Measurements from ENCODE around the gene TAF11L2.
"Not testable (repeated sequence)": the region's sequence is repeated elsewhere in the genome, so short reads cannot be mapped to it uniquely, and the experiment has no call there.

TAF11L2 gene

DNA sequence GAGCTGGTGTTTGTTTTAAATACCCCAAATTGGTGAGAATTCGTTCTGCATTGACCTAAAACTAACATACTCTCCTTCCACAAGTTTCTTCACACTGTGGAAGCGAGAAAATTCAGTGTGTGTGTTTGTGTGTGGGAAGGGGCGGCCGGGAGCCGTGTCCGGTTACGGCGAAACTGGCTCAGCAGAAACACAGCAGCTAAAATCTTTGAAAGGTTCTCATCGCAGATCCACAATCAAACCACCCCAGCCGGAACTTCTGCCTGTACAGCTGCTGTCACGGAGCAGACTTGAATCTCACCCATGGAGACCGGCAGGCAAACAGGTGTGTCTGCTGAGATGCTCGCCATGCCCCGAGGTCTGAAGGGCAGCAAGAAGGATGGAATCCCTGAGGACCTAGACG, 23.5 kb downstream of the TAF11L2 start, which contains the start of gene TAF11L4:
TSS of gene TAF11L4 (plus strand) at position 301 of the 400 bp plus-strand sequence.
- H3K4me1 ChIP-seq (ENCODE audit: control insufficient read depth, insufficient read depth, low read length); H3K27me3 ChIP-seq (ENCODE audit: control insufficient read depth, insufficient read depth, low read length, poor library complexity, severe bottlenecking); H3K27ac ChIP-seq (ENCODE audit: insufficient read depth, low read depth, low read length, poor library complexity, severe bottlenecking); H3K36me3 ChIP-seq (ENCODE audit: control insufficient read depth, insufficient read depth, low read length); H3K9me3 ChIP-seq (ENCODE audit: control insufficient read depth, low read length); H3K4me3 ChIP-seq (ENCODE audit: insufficient read depth, low read depth, low read length): not testable (repeated sequence)
- WGBS, 2 experiments, result no CpG with 5 or more reads among the region's 15 CpGs

GRCh38 chr5:17524935-17525334, 26.9 kb downstream of the TAF11L2 start, which contains the start of gene TAF11L5:
Gene TAF11L5, plus strand, starts transcription at chr5:17525235.
- no CpG with 5 or more reads among the region's 15 CpGs for WGBS, 2 experiments
- not testable (repeated sequence) for H3K9me3 ChIP-seq (ENCODE audit: control insufficient read depth, low read length); H3K4me1 ChIP-seq (ENCODE audit: control insufficient read depth, insufficient read depth, low read length)

DNA sequence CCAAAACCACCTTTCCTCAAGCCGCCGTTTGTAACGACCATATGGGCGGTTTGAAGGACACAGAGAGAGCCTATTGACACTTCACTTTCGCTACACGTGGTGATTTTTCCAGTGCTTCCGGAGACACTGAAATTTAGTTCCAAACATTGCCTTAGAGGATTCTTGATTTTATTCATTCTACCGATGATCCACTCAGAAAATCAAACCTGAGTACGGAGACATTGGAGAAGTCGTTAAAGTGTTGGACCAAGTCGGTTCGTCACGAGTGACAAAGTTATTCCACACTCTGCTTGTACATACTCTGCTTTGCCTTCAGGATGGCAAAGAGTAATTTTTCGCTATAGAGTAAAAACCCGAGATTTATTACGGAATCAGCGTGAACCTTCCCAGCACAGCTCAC, 28.5 kb downstream of the TAF11L2 start:
- H3K27me3 ChIP-seq (ENCODE audit: control insufficient read depth, insufficient read depth, low read length, poor library complexity, severe bottlenecking); H3K36me3 ChIP-seq (ENCODE audit: control insufficient read depth, insufficient read depth, low read length); H3K4me3 ChIP-seq (ENCODE audit: insufficient read depth, low read depth, low read length); H3K27ac ChIP-seq (ENCODE audit: insufficient read depth, low read depth, low read length, poor library complexity, severe bottlenecking); H3K9me3 ChIP-seq (ENCODE audit: control insufficient read depth, low read length); H3K4me1 ChIP-seq (ENCODE audit: control insufficient read depth, insufficient read depth, low read length): not testable (repeated sequence)
- WGBS, 2 experiments, result 91 to 94% methylated on average over 6 of the region's 17 CpGs

More at GRCh38 chr5:17524935-17525334, 26.9 kb downstream of the TAF11L2 start, which contains the start of gene TAF11L5:
- H3K27me3 ChIP-seq (ENCODE audit: control insufficient read depth, insufficient read depth, low read length, poor library complexity, severe bottlenecking); H3K27ac ChIP-seq (ENCODE audit: insufficient read depth, low read depth, low read length, poor library complexity, severe bottlenecking); H3K36me3 ChIP-seq (ENCODE audit: control insufficient read depth, insufficient read depth, low read length); H3K4me3 ChIP-seq (ENCODE audit: insufficient read depth, low read depth, low read length): not testable (repeated sequence)

GRCh38 chr5:17528369-17528768, 30.3 kb downstream of the TAF11L2 start, which contains the start of gene TAF11L6:
Gene TAF11L6, plus strand, starts transcription at chr5:17528669.
- H3K4me3 ChIP-seq (ENCODE audit: insufficient read depth, low read depth, low read length); H3K4me1 ChIP-seq (ENCODE audit: control insufficient read depth, insufficient read depth, low read length); H3K27ac ChIP-seq (ENCODE audit: insufficient read depth, low read depth, low read length, poor library complexity, severe bottlenecking); H3K36me3 ChIP-seq (ENCODE audit: control insufficient read depth, insufficient read depth, low read length); H3K27me3 ChIP-seq (ENCODE audit: control insufficient read depth, insufficient read depth, low read length, poor library complexity, severe bottlenecking); H3K9me3 ChIP-seq (ENCODE audit: control insufficient read depth, low read length): not testable (repeated sequence)
- no CpG with 5 or more reads among the region's 15 CpGs for WGBS, 2 experiments

Measured in ectodermal cell (in vitro differentiated cells).